GM18519 (cell line): ENCODE results near the gene SVIP.

Experiments used
- ATAC-seq: cut with Tn5 transposase; IDR thresholded peaks from one replicate; pipeline ENCODE4 v1.9.1; 2021; ENCODE audit warnings: mild to moderate bottlenecking, moderate library complexity; ENCODE audit not compliant: unreplicated experiment, low FRiP score

The SVIP gene

GRCh38 chr11:22797047-22797446, 32.6 kb downstream of the SVIP start:
- no peak for ATAC-seq

- ATAC-seq: no peak
These were observed 33.7 kb downstream of the SVIP start for GRCh38 chr11:22795914-22796313.

- ATAC-seq: no peak
These were observed 37.1 kb downstream of the SVIP start for GRCh38 chr11:22792497-22792896.

- ATAC-seq: no peak
These were observed 41.9 kb downstream of the SVIP start for GRCh38 chr11:22787551-22788162.

GRCh38 chr11:22787055-22787454, 42.5 kb downstream of the SVIP start:
- ATAC-seq: no peak

GRCh38 chr11:22786475-22786874, 43.1 kb downstream of the SVIP start:
- ATAC-seq: peak; percentile 88

- ATAC-seq: no peak
These were observed 44.4 kb downstream of the SVIP start for GRCh38 chr11:22785251-22785650.

- peak; percentile 87 for ATAC-seq
These were observed 48.5 kb downstream of the SVIP start for GRCh38 chr11:22780952-22781593.

- no peak for ATAC-seq
These were observed 49.8 kb downstream of the SVIP start for GRCh38 chr11:22779850-22780249.

- no peak for ATAC-seq
These were observed 51.0 kb downstream of the SVIP start for GRCh38 chr11:22778642-22779041.

- no peak for ATAC-seq
These were observed 54.4 kb downstream of the SVIP start for GRCh38 chr11:22775248-22775647.

GRCh38 chr11:22774716-22775115, 54.9 kb downstream of the SVIP start:
- ATAC-seq: peak; percentile 72

- ATAC-seq: no peak
These were observed 60.5 kb downstream of the SVIP start for GRCh38 chr11:22769081-22769480.
